HFF-Myc (cell line): ENCODE results near the gene FXYD4.
"Not testable (repeated sequence)": the region's sequence is repeated elsewhere in the genome, so short reads cannot be mapped to it uniquely, and the experiment has no call there.

ENCODE experiments used
- DNase-seq: peaks from one replicate; pipeline ENCODE4 v3.0.0-alpha.2; 2011; ENCODE audit warnings: low read depth; ENCODE audit errors: extremely low read depth
- H3K4me3 ChIP-seq: replicated peaks from 2 replicates; pipeline ENCODE4 v1.5.1; 2011; ENCODE audit warnings: low read depth, mild to moderate bottlenecking, control low read depth, low read length
- TF ChIP-seq, protein P1 (sequence below): IDR thresholded peaks from 2 replicates; pipeline ENCODE4 v1.5.1; 2012; ENCODE audit warnings: mild to moderate bottlenecking, low read depth, low read length, control low read depth; ENCODE audit errors: missing control alignments

FXYD4 gene

DNA sequence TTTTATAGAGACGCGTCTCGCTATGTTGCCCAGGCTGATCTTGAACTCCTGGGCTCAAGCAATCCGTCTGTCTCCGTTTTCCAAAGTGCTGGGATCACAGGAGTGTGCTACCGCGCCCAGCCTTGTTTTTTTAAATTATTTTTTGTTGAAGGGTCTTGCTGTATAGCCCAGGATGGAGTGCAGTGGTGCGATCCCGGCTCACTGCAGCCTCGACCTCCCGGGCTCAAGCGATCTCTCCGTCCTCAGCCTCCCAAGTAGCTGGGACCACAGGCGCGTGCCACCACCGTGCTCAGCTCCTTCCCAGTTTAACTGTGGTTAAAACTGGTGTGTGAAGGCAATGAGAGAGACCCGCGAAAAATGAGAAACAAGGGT lies 48.5 kb downstream of the FXYD4 start:
- DNase-seq, result no peak
- TF ChIP-seq, protein P1, sequence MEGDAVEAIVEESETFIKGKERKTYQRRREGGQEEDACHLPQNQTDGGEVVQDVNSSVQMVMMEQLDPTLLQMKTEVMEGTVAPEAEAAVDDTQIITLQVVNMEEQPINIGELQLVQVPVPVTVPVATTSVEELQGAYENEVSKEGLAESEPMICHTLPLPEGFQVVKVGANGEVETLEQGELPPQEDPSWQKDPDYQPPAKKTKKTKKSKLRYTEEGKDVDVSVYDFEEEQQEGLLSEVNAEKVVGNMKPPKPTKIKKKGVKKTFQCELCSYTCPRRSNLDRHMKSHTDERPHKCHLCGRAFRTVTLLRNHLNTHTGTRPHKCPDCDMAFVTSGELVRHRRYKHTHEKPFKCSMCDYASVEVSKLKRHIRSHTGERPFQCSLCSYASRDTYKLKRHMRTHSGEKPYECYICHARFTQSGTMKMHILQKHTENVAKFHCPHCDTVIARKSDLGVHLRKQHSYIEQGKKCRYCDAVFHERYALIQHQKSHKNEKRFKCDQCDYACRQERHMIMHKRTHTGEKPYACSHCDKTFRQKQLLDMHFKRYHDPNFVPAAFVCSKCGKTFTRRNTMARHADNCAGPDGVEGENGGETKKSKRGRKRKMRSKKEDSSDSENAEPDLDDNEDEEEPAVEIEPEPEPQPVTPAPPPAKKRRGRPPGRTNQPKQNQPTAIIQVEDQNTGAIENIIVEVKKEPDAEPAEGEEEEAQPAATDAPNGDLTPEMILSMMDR, result no peak
- H3K4me3 ChIP-seq, result peak overlapping the region; percentile 45; the same call in 1 of the 2 replicates

DNA sequence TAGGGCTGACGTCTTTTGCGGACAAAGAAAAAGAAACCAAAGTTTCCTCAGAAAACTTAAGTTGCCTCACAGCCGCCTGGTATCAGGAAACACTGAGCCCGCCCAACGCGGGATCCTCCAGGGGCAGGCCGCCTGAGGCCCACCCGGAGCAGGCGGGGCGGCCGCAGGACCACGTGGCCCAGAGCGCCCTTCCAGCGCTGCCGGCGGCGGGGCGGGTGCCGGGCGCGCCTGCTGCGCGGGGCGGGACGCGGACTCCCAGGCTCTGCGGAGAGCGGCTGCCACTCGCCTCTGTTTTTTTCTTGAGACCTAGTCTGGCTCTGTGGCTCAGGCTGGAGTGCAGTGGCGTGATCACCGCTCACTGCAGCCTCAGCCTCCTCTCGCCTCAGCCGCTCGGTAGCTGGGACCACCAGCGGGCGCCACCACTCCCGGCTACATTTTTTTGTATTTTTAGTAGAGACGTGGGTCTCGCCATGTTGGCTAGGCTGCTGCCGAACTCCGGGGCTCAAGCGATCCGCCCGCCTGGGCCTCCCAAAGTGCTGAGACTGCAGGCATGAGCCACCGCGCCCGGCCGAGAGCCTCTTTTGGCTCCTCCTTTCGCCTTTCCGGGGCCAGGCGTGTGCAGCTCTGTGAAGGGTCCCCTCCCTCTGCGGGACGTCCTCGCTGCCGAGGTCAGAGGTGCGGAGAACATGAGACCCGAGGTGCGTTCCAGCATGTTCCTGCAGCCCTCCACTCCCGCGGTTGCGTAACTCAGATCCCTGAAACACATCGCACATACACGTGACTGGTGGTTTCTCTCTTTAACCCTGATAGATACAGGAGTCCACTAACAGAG lies 49.1 kb downstream of the FXYD4 start:
- peak; percentile 52 for DNase-seq
- peak overlapping the region; percentile 45 for H3K4me3 ChIP-seq
- TF ChIP-seq, protein P1, result peak; percentile 9

DNA sequence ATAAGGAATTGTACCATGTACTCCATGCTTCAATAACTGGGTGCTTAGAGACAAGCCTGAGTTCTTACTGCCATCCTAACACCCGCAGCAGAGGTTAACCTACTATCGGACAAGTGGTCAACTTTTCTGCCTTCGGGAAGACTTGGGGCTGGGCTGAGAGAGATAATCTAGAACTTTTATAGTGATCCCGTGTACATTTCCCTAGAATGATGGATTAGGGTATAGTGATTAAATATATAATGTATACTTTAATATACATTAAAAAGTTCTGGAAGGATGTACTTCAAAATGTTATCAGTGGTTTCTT lies 49.7 kb downstream of the FXYD4 start:
- no peak for DNase-seq
- TF ChIP-seq, protein P1, result no peak
- peak overlapping the region; percentile 45 for H3K4me3 ChIP-seq

DNA sequence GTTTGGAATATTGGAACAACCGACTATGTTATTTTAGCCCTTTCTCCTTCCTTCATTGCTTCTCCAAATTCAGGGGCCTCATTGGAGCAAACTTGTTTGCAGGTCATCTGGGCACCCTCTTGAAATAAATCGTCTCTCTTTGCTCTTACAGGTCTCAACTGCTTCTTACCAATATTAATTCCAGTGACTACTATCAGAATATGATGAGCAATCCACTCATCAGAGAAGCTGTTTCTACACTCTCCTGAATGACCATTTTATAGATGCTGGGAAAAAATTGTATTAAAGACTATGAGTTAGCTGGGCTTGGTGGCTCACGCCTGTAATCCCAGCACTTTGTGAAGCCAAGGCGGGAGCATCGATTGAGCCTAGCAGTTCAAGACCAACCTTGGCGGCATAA lies 50.1 kb downstream of the FXYD4 start:
- no peak overlapping the region for H3K4me3 ChIP-seq
- TF ChIP-seq, protein P1, result no peak
- no peak for DNase-seq

DNA sequence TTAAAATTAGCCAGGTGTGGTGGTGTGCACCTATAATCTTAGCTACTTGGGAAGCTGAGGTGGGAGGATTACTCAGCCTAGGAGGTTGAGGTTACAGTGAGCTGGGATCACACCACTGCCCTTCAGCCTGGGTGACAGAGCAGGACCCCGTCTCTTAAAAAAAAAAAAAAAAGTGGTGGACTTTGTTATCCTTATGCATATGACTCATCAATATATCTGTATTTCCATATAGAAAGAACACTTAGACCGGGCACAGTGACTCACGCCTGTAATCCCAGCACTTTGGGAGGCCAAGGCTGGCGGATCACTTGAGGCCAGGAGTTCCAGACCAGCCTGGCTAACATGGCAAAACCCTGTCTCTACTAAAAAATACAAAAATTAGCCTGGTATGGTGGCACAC lies 50.5 kb downstream of the FXYD4 start:
- DNase-seq, H3K4me3 ChIP-seq: not testable (repeated sequence)

DNA sequence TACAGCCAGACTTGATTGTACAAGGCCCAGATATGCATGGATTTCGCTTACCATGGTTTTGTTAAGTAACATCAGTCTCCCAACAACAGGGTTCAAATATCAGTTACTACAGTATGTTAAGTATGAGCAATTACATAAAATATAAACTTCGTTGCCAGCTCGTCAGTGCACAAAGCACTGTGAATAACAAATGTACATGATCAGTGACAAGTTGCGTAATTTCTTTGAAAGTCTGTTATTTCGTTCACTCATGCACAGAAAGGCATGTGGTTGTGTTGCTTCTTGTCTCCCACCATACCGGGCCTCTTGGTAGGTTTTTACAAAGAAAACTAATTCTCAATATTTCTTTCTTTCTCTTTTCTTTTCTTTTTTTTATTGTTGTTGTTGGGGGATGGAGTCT lies 53.0 kb downstream of the FXYD4 start:
- TF ChIP-seq, protein P1, result no peak
- H3K4me3 ChIP-seq, result no peak overlapping the region
- no peak for DNase-seq
